ENCODE measurements around the gene SYF2.
"Not testable (repeated sequence)": the region's sequence is repeated elsewhere in the genome, so short reads cannot be mapped to it uniquely, and the experiment has no call there.

Gene SYF2

DNA sequence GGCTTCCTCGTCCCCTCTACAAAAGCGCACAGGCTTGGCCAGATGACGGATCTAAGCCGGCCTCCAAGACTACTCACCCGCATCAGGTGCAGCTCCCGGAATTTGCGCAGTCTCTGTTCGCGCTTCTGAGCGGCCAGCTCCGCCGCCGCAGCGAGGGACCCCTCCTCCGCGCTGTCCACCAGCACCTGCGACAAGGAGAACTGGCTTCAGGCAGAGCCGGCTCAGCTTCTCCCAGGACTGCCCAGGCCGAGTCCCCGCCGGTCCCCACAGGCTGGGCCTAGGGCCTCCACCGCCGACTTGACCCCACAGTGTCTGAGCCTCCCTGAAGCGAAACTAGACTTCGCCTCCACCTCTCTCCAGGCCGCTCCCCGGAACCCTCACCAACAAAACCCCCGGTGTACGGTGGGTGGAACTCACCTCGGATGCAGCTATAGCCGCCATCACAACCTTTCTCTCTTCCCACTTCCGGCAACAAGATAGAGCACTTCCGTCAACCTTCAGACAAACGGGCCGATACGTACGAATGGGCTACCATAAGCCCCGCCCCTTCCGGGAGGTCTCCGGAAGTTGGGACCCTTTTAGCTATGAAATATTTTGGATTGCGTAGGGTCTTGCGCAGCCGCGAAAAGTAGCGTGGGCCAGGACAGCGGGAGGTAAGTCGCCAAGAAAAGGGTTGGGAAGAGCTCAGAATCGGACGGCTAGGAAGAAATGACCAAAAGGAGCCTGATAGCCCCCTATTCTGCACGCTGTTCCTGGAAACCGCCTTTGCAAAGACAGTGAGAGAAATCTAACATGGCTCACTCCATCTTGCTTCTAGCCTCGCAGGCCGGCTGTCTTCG, at the start of gene SYF2:
TSS of gene SYF2 (minus strand) at position 476 of the 839 bp plus-strand sequence. CDS start at position 441, 35 bp downstream.
- peak; percentile 82 for DNase-seq

DNA sequence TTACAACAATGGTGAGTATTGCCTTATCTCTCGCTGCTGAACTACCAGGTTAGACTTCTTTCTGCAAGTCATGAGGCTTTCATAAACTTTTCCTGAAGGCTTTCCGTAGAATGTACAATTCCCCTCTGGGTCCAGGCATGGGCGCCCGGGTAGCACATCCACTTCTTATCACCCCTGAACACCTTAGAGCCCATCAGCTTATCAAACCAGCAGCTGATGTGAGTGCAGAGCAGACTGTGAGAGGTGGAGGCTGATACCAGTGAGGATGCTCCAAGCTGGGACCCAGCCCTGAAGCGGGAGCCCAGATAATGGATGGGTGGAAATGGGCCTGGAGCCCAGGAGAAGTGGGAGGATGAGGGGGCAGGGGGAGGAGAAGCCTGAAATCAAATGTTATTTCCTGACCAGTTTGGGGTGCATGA, 47.4 kb upstream of the SYF2 start:
- not testable (repeated sequence) for DNase-seq

DNA sequence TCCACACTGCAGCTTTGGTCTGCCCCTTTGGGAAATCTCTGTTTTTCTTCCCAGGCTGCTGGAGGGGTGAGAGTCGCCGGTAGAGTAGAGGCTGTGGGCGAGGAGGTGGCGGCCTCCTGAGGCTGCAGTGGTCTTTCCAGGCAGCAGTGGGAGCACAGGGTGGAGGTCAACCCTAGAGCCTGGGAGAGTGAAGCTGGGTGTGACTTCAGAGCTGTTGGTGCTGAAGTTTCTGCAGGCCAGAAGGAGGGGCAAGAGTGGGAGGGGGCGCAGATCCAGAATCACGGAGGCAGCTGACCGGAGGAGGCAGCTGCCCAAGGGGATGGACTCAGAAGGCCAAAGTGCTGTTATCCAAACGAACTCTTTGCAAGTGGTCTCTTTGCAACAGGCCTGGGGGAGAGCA, 46.5 kb upstream of the SYF2 start:
- DNase-seq = not testable (repeated sequence)

DNA sequence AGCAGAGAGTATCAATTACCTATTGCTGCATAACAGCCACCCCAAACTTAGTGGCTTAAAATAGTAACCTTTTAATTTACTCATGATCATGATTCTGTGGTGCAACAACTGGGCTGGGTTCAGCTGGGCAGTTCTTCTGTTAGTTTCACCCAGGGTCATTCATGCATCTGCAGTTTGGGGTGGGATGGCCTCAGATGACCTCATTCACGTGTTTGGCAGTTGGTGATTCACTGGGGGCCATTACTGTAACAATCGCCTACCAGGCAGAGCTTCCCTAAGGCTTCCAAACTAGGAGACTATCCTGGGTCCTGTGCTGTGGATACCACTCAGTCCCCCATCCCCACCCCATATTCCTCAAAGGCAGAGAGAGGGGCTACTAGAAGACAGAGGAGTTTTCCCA, 46.1 kb upstream of the SYF2 start:
- DNase-seq = not testable (repeated sequence)

- not testable (repeated sequence) for DNase-seq
Observed at GRCh38 chr1:25277295-25277694, 45.0 kb upstream of the SYF2 start.

- DNase-seq = not testable (repeated sequence)
Observed at GRCh38 chr1:25275648-25276047, 43.3 kb upstream of the SYF2 start.

DNA sequence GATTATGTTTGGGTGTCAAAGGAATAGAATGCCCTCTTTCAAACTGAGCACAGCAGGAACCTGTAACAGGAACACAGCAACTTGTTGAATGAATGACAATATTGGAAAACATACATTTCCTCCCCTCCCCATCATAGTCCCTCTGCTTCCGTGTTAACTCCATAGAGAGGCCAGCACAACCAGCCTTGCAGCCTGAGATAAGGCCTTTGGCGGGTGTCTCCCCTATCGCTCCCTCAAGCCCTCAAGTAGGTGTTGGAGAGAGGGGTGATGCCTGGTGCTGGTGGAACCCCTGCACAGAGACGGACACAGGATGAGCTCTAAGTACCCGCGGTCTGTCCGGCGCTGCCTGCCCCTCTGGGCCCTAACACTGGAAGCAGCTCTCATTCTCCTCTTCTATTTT, 39.9 kb upstream of the SYF2 start, which contains the start of gene RHD:
TSS of gene RHD (plus strand) at position 272 of the 400 bp plus-strand sequence. CDS start at position 311, 39 bp downstream.
- not testable (repeated sequence) for DNase-seq

- DNase-seq = not testable (repeated sequence)
Observed at GRCh38 chr1:25268143-25268760, 36.0 kb upstream of the SYF2 start.

DNA sequence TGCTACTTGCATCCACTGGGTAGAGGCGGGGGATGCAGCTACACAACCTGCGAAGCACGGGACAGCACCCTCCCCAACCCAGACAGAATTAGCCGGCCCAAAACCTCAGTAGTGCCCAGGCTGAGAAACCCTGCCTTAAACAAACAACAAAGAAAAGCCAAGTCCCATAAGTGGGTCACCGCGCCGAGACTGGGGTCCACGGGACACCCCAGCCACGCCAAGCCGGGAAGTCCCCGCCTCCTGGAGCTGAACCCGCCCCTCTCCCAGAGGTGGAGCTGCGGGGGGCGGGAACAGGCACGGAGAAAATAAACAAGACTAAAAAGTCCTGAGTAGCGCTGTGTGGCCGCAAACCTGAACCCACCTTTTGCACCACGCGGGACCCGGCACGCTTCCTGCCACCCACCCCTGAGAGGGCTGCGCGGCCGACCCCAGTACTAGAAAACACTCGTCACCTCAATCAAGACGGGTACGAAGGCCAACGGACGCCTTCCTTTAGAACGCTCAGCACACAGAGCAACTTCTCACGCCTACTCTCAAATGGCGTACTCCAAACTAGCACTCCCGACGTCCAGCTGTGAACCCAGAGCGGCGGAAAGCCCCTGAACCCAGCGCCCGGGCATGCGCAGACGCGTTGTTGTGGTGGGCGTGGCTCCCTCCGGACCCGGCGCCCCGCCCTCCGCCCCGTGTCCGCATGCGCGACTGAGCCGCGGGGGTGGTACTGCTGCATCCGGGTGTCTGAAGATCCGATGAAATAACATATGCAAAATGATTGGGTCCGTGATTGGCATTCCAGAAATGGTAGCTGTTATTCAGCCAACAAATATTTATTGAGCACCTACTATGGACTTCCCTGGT, 35.2 kb upstream of the SYF2 start:
- peak; percentile 31 for DNase-seq

DNA sequence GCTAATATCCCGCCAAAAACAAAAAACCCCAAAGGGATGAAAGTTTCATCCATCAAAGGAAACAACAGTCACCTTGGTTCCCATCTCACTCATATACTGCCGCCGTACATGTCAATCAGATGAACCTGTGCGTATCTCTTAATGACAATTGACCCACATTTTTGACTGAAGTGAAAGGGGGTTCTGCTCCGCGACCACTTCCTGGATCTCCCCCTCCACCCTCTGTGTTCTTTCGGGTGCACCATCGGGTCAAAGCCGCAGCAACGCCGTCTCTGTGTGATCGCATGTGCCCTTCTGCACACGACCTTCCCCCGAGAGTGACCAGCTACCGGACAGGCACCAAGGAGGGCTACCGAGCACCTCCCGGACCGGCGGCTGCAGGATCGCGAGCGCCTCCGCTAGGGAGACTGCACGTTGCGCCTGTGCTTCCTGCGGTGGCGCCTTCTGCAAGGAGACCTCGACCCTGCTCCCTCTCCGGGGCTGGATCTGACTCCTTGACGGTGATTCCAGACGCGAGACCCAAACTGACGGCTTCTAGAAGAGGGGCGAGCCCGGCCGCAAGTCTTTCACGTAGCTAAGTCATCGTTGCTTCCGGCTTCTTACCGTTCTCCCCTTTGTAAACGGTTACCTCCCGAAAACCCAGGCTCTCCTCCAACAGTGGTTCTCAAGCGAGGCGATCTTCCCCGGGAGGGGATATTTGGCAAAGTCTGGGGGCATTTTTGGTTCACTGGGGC, 34.4 kb upstream of the SYF2 start:
- not testable (repeated sequence) for DNase-seq

DNA sequence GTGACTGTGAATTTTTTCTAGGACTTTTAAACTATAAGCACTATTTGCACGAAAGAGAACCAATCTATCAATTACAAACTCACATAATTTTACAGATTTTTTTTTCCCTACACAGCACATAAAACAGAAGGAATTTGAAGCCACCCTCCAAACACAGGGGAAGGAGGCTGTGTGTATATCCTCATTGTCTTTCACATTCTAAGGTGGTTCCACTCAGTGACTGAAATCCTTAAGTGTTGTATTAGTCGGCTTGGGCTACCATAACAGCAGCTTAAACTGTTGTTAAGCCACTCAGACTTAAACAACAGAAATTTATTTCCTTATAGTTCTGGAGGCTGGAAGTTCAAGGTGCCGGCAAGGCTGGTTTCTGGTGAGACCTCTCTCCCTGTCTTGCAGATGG, 28.0 kb upstream of the SYF2 start:
- not testable (repeated sequence) for DNase-seq

- DNase-seq = not testable (repeated sequence)
Observed at GRCh38 chr1:25259813-25260212, 27.5 kb upstream of the SYF2 start.

DNA sequence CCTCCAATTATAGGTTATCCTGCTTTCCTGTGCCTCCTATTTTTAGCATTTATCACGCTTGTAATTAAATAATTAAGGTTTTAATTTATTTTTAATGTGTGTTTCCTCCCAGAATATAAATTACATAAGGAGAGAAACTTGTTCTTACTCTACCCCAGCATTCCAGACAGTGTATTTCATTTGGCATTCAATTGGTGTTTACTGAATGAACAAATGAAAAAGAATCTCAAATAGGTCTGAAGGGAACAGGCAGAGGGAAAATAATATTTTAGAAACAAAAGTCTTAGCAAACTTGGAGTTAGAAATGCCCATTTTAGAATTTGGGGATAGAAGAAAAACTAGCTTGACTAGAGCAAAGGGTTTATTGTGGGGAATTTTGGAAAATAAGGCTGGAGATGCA, 24.9 kb upstream of the SYF2 start:
- DNase-seq = no peak

DNA sequence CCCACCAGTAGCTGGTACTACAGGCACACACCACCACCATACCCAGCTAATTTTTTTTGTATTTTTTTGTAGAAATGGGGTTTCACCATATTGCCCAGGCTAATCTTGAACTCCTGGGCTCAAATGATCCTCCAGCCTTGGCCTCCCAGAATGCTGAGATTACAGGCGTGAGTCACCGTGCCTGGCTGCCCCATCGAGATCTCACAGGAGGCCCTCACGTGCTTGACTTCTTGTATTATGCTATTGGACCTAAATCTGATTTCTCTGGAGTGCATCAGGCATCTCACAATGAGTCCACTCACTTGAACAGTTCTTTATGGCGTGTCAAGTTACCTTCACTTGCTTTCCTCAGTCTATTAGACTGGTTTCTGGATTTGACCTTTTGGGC, 24.3 kb upstream of the SYF2 start:
- no peak for DNase-seq

GRCh38 chr1:25255706-25256577, 23.6 kb upstream of the SYF2 start:
- no peak for DNase-seq

- DNase-seq = no peak
Observed at GRCh38 chr1:25253911-25254310, 21.6 kb upstream of the SYF2 start.

GRCh38 chr1:25247829-25248754, 15.8 kb upstream of the SYF2 start:
- DNase-seq = peak; percentile 31

DNA sequence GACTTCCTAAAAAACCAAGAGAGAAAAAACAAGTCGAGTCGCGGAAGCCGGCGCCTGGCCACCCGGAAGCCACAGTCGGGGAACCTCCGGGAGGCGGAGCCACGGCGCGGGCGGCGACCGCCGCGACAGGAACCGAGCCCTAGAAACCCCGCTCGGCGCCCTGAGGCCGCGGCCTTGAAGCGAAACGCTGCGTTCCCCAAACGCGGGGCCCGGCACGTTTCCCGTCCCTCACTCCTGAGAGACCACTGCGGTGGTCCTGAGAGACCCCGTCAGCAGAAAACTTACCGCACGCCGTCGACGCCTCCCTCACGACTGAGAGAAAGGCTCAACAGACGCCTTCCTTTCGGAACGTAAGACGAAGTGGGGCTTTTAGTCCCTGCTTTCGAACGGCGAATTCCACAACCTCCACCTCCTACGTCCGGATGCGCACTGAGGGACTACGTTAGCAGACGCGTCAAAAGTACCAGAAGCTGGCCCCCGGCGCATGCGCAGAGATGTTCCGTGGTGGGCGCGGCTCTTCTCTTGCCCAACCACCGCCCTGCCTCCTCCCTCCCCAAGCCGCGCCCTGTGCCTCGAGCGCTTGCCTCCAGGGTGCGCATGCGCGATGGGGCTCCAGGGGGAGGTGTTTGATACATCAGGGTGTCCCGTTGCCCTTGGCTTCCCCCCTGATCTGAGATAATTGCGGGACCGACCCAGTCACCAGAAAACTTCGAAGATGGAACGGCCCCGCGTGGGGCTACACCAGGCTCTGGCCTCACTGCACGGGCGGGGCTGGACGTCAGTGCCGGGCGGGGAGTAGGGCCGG, 14.9 kb upstream of the SYF2 start, which contains the start of gene RSRP1:
TSS of gene RSRP1 (minus strand) at position 431 of the 805 bp plus-strand sequence. CDS start 491 bp downstream, outside the sequence.
- peak; percentile 91 for DNase-seq

- no peak for DNase-seq
Observed at GRCh38 chr1:25246600-25247023, 14.3 kb upstream of the SYF2 start.

Measured in NCI-H748 treated with DMSO at 0.1 percent for 48 hours (cell line).